IPS-11a (cell line): ENCODE results near the gene DNAJC9.

Experiments used
- H3K4me3 ChIP-seq: one replicate; pipeline ENCODE4 v1.5.1; 2013; ENCODE audit warnings: low read depth, low read length, control low read depth

The DNAJC9 gene

GRCh38 chr10:73239908-73240307 lies 7.1 kb downstream of the DNAJC9 start:
- H3K4me3 ChIP-seq = no peak overlapping the region

- H3K4me3 ChIP-seq = no peak overlapping the region
These were observed 8.0 kb downstream of the DNAJC9 start for GRCh38 chr10:73238990-73239566.

- H3K4me3 ChIP-seq = no peak overlapping the region
These were observed 12.4 kb downstream of the DNAJC9 start for GRCh38 chr10:73234695-73235094.

- no peak overlapping the region for H3K4me3 ChIP-seq
These were observed 13.2 kb downstream of the DNAJC9 start for GRCh38 chr10:73233883-73234282.

- no peak overlapping the region for H3K4me3 ChIP-seq
These were observed 14.2 kb downstream of the DNAJC9 start for GRCh38 chr10:73232887-73233286.

- no peak overlapping the region for H3K4me3 ChIP-seq
These were observed 17.5 kb downstream of the DNAJC9 start for GRCh38 chr10:73229567-73229966.

- no peak overlapping the region for H3K4me3 ChIP-seq
These were observed 18.8 kb downstream of the DNAJC9 start for GRCh38 chr10:73228247-73228646.

- H3K4me3 ChIP-seq = no peak overlapping the region
These were observed 20.4 kb downstream of the DNAJC9 start for GRCh38 chr10:73226663-73227062.

GRCh38 chr10:73225518-73225917 lies 21.5 kb downstream of the DNAJC9 start:
- no peak overlapping the region for H3K4me3 ChIP-seq

- H3K4me3 ChIP-seq = no peak overlapping the region
These were observed 26.1 kb downstream of the DNAJC9 start for GRCh38 chr10:73220989-73221388.

- H3K4me3 ChIP-seq = no peak overlapping the region
These were observed 27.7 kb downstream of the DNAJC9 start for GRCh38 chr10:73219384-73219783.

- H3K4me3 ChIP-seq = no peak overlapping the region
These were observed 28.4 kb downstream of the DNAJC9 start for GRCh38 chr10:73218431-73219191.

- no peak overlapping the region for H3K4me3 ChIP-seq
These were observed 29.4 kb downstream of the DNAJC9 start for GRCh38 chr10:73217628-73218027.

- no peak overlapping the region for H3K4me3 ChIP-seq
These were observed 31.3 kb downstream of the DNAJC9 start for GRCh38 chr10:73215749-73216148.

GRCh38 chr10:73211106-73211811 lies 35.8 kb downstream of the DNAJC9 start:
- no peak overlapping the region for H3K4me3 ChIP-seq

- H3K4me3 ChIP-seq = no peak overlapping the region
These were observed 36.5 kb downstream of the DNAJC9 start for GRCh38 chr10:73210395-73211105.

- H3K4me3 ChIP-seq = no peak overlapping the region
These were observed 37.4 kb downstream of the DNAJC9 start for GRCh38 chr10:73209705-73210104.

- H3K4me3 ChIP-seq = no peak overlapping the region
These were observed 39.2 kb downstream of the DNAJC9 start for GRCh38 chr10:73207883-73208282.

GRCh38 chr10:73206385-73206784 lies 40.7 kb downstream of the DNAJC9 start:
- H3K4me3 ChIP-seq = no peak overlapping the region

- H3K4me3 ChIP-seq = no peak overlapping the region
These were observed 41.2 kb downstream of the DNAJC9 start for GRCh38 chr10:73205890-73206289.

GRCh38 chr10:73205081-73205480 lies 42.0 kb downstream of the DNAJC9 start:
- H3K4me3 ChIP-seq = no peak overlapping the region
